BE2C (cell line): ENCODE data around the gene SRCIN1.
A peak's percentile ranks its signal among the peaks of the same experiment; 100 is the strongest.

ENCODE experiments used
- DNase-seq: peaks from one replicate; pipeline ENCODE4 v3.0.0-alpha.2; 2020
- H3K27me3 ChIP-seq: fragments of 250-450 bp; sonication (Bioruptor Pico); 2 replicates; pipeline ENCODE4 v1.5.1; 2020; ENCODE audit warnings: mild to moderate bottlenecking
- H3K36me3 ChIP-seq: fragments of 250-450 bp; sonication (Bioruptor Pico); 2 replicates; pipeline ENCODE4 v1.5.1; 2020; ENCODE audit warnings: mild to moderate bottlenecking
- H3K4me1 ChIP-seq: fragments of 250-450 bp; sonication (Bioruptor Pico); 2 replicates; pipeline ENCODE4 v1.5.1; 2020
- H3K4me3 ChIP-seq: 2 replicates; pipeline ENCODE4 v1.5.1; 2011; ENCODE audit warnings: low read depth, low read length
- H3K9me3 ChIP-seq: fragments of 250-450 bp; sonication (Bioruptor Pico); 2 replicates; pipeline ENCODE4 v1.5.1; 2020
- TF ChIP-seq, protein P1 (sequence below): IDR thresholded peaks from 2 replicates; pipeline ENCODE4 v1.5.1; 2012; ENCODE audit warnings: mild to moderate bottlenecking, low read depth, low read length

SRCIN1 gene

DNA sequence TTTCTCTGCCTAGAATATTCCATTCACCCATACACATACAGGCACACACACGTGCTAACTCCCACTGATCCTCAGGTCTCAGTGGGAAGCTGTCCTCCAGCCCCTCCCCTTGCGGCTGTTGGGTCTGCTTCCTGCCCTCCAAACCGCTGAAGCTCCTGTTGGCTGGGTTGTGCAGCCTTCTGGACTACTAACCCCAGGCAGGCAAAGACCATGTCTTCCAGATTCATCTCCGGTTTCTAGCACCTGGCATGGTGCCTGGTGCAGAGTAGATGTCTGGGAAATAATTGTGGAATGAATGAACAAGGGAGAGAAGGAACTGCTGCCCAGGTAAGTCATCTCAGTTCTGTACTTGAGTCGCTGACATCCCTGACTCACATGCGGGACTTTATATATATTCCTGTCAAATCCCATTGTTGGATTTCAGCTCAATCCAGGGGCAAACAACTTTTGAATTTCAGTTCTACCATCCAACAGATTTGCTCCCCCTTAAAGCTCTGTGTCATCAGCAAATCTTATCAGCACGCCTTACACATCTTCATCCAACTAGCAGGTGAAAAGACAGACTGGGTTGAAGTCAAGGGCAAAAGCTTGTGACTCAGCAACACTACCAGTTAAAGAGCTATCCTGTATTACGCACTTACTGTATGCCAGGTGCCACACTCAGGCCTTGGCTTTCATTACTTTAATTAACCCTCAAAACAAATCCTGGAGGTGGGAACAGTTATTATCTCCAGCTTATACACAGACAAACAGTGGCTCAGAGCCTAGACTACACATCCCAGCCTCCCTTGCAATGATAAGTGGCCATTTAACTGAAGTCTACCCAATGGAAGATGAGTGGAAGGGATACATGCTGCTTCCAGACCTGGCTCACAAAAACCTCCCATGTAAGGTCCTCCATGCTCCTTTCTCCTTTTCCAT, 51.1 kb downstream of the SRCIN1 start:
- peaks cover 22% of the 10 kb centered on the region for H3K4me1 ChIP-seq
- no peaks in the 10 kb centered on the region for H3K36me3 ChIP-seq
- DNase-seq, result peak; percentile 60
- H3K4me3 ChIP-seq, result no peak overlapping the region
- TF ChIP-seq, protein P1, sequence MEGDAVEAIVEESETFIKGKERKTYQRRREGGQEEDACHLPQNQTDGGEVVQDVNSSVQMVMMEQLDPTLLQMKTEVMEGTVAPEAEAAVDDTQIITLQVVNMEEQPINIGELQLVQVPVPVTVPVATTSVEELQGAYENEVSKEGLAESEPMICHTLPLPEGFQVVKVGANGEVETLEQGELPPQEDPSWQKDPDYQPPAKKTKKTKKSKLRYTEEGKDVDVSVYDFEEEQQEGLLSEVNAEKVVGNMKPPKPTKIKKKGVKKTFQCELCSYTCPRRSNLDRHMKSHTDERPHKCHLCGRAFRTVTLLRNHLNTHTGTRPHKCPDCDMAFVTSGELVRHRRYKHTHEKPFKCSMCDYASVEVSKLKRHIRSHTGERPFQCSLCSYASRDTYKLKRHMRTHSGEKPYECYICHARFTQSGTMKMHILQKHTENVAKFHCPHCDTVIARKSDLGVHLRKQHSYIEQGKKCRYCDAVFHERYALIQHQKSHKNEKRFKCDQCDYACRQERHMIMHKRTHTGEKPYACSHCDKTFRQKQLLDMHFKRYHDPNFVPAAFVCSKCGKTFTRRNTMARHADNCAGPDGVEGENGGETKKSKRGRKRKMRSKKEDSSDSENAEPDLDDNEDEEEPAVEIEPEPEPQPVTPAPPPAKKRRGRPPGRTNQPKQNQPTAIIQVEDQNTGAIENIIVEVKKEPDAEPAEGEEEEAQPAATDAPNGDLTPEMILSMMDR, result no peak
- H3K27me3 ChIP-seq, result no peaks in the 10 kb centered on the region
- H3K9me3 ChIP-seq, result no peaks in the 10 kb centered on the region

DNA sequence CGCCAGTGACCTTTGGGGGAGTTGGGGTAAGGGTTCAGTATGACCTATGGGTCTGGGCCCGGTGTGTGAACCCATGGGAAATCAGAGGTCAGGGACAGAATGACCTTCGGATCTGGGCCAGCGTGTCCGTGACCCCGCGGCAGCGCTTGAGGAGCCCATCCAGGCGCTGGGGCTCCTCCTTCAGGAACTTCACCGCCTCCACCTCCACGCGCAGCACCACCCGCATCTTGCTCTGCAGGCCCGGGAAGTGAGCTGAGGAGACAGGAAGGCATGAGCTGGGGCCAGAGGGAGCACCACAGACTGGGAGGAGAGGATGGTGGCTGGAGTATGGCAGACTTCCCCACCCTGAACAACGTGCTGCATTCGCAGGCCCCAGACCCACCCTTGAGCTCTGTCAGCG, 53.4 kb downstream of the SRCIN1 start:
- H3K36me3 ChIP-seq, result no peaks in the 10 kb centered on the region
- TF ChIP-seq, protein P1, result no peak
- H3K9me3 ChIP-seq, result no peaks in the 10 kb centered on the region
- H3K4me3 ChIP-seq, result no peak overlapping the region
- DNase-seq, result no peak
- peaks cover 14% of the 10 kb centered on the region for H3K4me1 ChIP-seq
- no peaks in the 10 kb centered on the region for H3K27me3 ChIP-seq

DNA sequence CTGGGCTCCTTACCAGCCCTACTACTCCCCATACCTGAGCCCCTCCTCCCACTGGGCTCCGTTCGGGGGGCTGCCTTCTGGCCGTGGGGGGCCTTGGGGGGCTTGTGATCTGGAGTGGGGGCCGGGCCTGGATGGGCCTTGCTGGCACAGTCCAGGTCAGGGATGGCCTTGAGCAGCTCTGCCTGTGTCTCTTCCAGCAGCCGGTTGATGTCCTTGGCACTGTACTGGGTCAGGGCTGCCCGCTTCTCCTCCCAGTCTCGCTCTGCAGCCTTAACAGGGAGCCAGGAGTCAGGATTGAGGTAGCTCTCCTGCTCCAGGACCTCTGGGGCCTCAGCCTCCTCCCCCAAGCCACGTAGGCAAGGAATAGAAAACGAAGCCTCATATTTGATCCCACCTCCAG, 54.6 kb downstream of the SRCIN1 start:
- Histone ChIP-seq H3K27me3 (no peaks in the 10 kb centered on the region), H3K4me1 (peaks cover 13% of the 10 kb centered on the region), H3K9me3 (no peaks in the 10 kb centered on the region), H3K36me3 (no peaks in the 10 kb centered on the region), H3K4me3 (no peak overlapping the region)
- TF ChIP-seq, protein P1, result no peak
- DNase-seq, result no peak

DNA sequence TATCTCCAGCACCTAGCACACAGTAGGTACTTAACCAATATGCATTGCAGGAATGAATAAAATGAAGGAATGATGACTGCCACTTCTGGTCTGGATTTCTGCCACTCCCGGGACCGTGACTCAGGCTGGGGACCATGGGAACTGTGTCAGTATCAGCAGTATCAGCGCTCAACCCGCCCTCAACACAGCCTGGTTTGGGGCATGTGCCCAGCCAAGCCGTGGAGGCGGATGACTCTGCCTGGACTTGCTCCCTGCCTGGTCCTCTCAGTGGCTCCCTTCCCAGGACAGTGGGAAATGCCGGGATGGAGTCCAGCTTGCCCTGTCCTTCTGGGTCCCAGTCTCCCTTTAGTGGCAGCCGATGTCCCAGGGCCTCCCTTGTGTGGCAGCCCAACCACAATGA, 55.1 kb downstream of the SRCIN1 start:
- H3K36me3 ChIP-seq, result no peaks in the 10 kb centered on the region
- peaks cover 13% of the 10 kb centered on the region for H3K4me1 ChIP-seq
- TF ChIP-seq, protein P1, result no peak
- no peak overlapping the region for H3K4me3 ChIP-seq
- no peaks in the 10 kb centered on the region for H3K9me3 ChIP-seq
- no peaks in the 10 kb centered on the region for H3K27me3 ChIP-seq
- peak; percentile 75 for DNase-seq

DNA sequence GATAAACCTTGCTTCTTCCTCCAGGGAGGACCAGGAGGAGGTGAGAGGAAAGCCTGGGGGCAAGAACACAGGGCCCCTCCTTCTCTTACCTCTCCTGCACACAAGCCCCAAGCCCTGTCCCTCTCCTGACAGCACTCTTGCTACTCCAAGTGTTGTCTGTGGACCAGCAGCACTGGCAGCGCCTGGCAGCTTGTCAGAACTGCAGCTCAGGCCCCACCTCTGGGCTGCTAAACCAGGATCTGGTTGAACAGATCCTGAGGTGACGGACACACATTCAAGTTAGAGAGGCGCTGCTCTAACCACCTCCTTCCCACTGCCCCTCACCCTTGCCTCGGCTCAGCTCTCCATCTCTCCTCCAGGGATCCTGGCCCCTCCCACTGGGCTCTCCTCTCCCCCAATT, 56.5 kb downstream of the SRCIN1 start:
- TF ChIP-seq, protein P1, result no peak
- Histone ChIP-seq H3K4me3 (no peak overlapping the region), H3K36me3 (no peaks in the 10 kb centered on the region), H3K27me3 (no peaks in the 10 kb centered on the region), H3K9me3 (no peaks in the 10 kb centered on the region), H3K4me1 (peaks cover 6% of the 10 kb centered on the region)
- no peak for DNase-seq

DNA sequence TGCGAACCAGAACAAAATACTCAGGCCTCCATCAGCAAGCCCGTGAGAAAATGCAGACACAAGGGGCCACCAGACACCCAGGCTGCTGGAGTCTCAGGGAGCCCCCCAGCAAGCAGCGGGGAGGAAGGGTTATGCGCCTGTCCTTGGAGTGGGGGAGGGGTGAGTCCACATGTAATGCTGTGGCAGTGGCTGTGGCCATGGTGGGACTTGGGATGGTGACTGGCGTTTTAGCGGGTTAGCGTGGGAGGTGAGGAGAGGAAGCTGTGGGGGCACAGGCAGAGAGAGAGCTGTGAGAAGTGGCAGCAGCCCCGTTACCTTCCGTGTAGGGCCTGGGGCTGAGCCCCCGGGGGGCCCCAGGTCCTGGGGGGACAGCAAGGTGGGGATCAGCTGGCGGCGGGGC, 58.3 kb downstream of the SRCIN1 start:
- Histone ChIP-seq H3K4me3 (no peak overlapping the region), H3K4me1 (peaks cover 4% of the 10 kb centered on the region; the same call in 1 of the 2 replicates), H3K9me3 (no peaks in the 10 kb centered on the region), H3K27me3 (no peaks in the 10 kb centered on the region), H3K36me3 (no peaks in the 10 kb centered on the region)
- no peak for DNase-seq
- TF ChIP-seq, protein P1, result no peak
